Uterus (tissue), 2 donors: ENCODE data around the gene PPP3CB.

Experiments
- POLR2A ChIP-seq, 2 donors: fragments of 450-650 bp; IDR thresholded peaks; one replicate each; pipeline ENCODE4 v1.6.1; 2016; ENCODE audit warnings: antibody characterized with exemption in 2 of 2, mild to moderate bottlenecking in 1 of 2, moderate library complexity in 1 of 2
- TF ChIP-seq, protein P1 (sequence below), 4 experiments: fragments of 200-600 bp in 2 of 4; fragments of 450-650 bp in 2 of 4; sonication (generic) in 2 of 4; IDR thresholded peaks; one replicate each; pipeline ENCODE4 v1.5.1; 2016 to 2019; ENCODE audit warnings: antibody characterized with exemption in 4 of 4, mild to moderate bottlenecking in 2 of 4, moderate library complexity in 1 of 4

DNA sequence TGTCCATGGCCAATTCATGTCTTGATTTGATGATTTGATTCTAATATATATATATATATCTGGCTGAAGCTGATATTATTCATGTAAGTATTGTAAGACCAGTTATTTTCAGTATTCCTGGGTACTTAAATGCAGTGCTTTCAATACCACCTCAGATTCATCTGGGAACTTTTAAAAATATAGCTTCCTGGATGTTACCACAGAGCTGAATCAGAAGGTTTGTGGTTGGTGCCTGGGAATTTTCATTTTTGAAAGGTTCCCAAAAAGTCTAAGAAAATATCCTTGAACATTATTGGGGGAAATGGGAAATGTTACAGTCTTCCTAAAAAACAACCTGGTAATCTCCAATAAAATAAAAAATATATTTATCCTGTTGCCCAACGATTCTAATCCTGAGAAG, 10.7 kb upstream of the PPP3CB start:
- TF ChIP-seq, protein P1, sequence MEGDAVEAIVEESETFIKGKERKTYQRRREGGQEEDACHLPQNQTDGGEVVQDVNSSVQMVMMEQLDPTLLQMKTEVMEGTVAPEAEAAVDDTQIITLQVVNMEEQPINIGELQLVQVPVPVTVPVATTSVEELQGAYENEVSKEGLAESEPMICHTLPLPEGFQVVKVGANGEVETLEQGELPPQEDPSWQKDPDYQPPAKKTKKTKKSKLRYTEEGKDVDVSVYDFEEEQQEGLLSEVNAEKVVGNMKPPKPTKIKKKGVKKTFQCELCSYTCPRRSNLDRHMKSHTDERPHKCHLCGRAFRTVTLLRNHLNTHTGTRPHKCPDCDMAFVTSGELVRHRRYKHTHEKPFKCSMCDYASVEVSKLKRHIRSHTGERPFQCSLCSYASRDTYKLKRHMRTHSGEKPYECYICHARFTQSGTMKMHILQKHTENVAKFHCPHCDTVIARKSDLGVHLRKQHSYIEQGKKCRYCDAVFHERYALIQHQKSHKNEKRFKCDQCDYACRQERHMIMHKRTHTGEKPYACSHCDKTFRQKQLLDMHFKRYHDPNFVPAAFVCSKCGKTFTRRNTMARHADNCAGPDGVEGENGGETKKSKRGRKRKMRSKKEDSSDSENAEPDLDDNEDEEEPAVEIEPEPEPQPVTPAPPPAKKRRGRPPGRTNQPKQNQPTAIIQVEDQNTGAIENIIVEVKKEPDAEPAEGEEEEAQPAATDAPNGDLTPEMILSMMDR (IDR thresholded peaks at IDR 0.05) = no peak
- no peak for TF ChIP-seq POLR2A (IDR thresholded peaks at IDR 0.05)
